GM13976 (cell line): ENCODE data around the gene SEMA7A.

Source experiments
- DNase-seq: peaks from one replicate; pipeline ENCODE4 v3.0.0; 2012; ENCODE audit warnings: low spot score
- CTCF ChIP-seq: IDR thresholded peaks from 2 replicates; pipeline ENCODE4 v1.5.1; 2012; ENCODE audit warnings: borderline replicate concordance, mild to moderate bottlenecking; ENCODE audit not compliant: insufficient read depth; ENCODE audit errors: extremely low read depth, missing control alignments, control extremely low read depth
- in situ Hi-C: fragments of 300-500 bp; cut with MboI; formaldehyde crosslinking; loops from one replicate; pipeline ENCODE4 v1.12.0; 2022; ENCODE audit warnings: low sequenced_read_pairs, mixed read lengths, inconsistent platforms; ENCODE audit not compliant: unreplicated experiment

The SEMA7A gene

GRCh38 chr15:74395319-74396145 lies 38.2 kb downstream of the SEMA7A start:
- TF ChIP-seq CTCF: no peak
- in situ Hi-C loops: no loop called here
- no peak for DNase-seq

- DNase-seq: no peak
- in situ Hi-C loops: no loop called here
- TF ChIP-seq CTCF: no peak
Measured at GRCh38 chr15:74394090-74394846, 39.5 kb downstream of the SEMA7A start.

- no peak for DNase-seq
- no peak for TF ChIP-seq CTCF
- in situ Hi-C loops: no loop called here
Measured at GRCh38 chr15:74393423-74393822, 40.3 kb downstream of the SEMA7A start.

- in situ Hi-C loops: no loop called here
- no peak for TF ChIP-seq CTCF
- DNase-seq: no peak
Measured at GRCh38 chr15:74392902-74393301, 40.9 kb downstream of the SEMA7A start.

GRCh38 chr15:74392451-74392830 lies 41.3 kb downstream of the SEMA7A start:
- no peak for DNase-seq

More at GRCh38 chr15:74392451-74392830, 41.3 kb downstream of the SEMA7A start:
- in situ Hi-C loops: no loop called here
- TF ChIP-seq CTCF: no peak
